GM23338 (cell line): ENCODE data around the gene RGL2. TPM values are rescaled to one million over a fixed set of nuclear protein-coding genes. Genes with fewer than 3 reads are reported as not detected.

Source experiments
- ATAC-seq: fragments of 200-7000 bp; cut with Tn5 transposase; 3 replicates; pipeline ENCODE4 v1.9.1; 2020
- DNase-seq: peaks from one replicate; pipeline ENCODE4 v3.0.0-alpha.2; 2015; ENCODE audit warnings: low spot score
- H2AFZ ChIP-seq: fragments of 200-600 bp; sonication (generic); 2 replicates; pipeline ENCODE4 v1.8.0; 2016; ENCODE audit warnings: antibody characterized with exemption, mild to moderate bottlenecking, moderate library complexity
- H3F3A ChIP-seq: fragments of 200-600 bp; sonication (generic); replicated peaks from 2 replicates; pipeline ENCODE4 v1.8.0; 2017; ENCODE audit warnings: antibody characterized with exemption, mixed run types, low read depth
- H3K27ac ChIP-seq: fragments of 200-600 bp; sonication (generic); 2 replicates; pipeline ENCODE4 v1.6.1; 2016; ENCODE audit warnings: low read depth
- H3K27me3 ChIP-seq: fragments of 200-600 bp; sonication (generic); 2 replicates; pipeline ENCODE4 v1.8.0; 2016; ENCODE audit warnings: mild to moderate bottlenecking, mixed run types, moderate library complexity; ENCODE audit not compliant: insufficient read depth
- H3K36me3 ChIP-seq: fragments of 200-600 bp; sonication (generic); 2 replicates; pipeline ENCODE4 v1.8.0; 2016; ENCODE audit warnings: mild to moderate bottlenecking; ENCODE audit not compliant: insufficient read depth
- H3K4me1 ChIP-seq: fragments of 200-600 bp; sonication (generic); 2 replicates; pipeline ENCODE4 v1.8.0; 2016; ENCODE audit warnings: mild to moderate bottlenecking, moderate library complexity; ENCODE audit not compliant: insufficient read depth
- H3K4me2 ChIP-seq: fragments of 200-600 bp; sonication (generic); 2 replicates; pipeline ENCODE4 v1.7.1; 2017; ENCODE audit warnings: mixed run types
- H3K4me3 ChIP-seq: fragments of 200-600 bp; sonication (generic); 2 replicates; pipeline ENCODE4 v1.6.1; 2016; ENCODE audit warnings: mixed run types
- H3K79me2 ChIP-seq: fragments of 200-600 bp; sonication (generic); replicated peaks from 2 replicates; pipeline ENCODE4 v1.8.0; 2017; ENCODE audit warnings: mild to moderate bottlenecking; ENCODE audit not compliant: insufficient read depth
- H3K9me2 ChIP-seq: fragments of 200-600 bp; sonication (generic); 2 replicates; pipeline ENCODE4 v1.8.0; 2017; ENCODE audit not compliant: insufficient read depth
- H4K20me1 ChIP-seq: fragments of 200-600 bp; sonication (generic); replicated peaks from 2 replicates; pipeline ENCODE4 v1.8.0; 2017; ENCODE audit warnings: mild to moderate bottlenecking; ENCODE audit not compliant: insufficient read depth
- H3K27ac Mint-ChIP-seq: 2 replicates; pipeline ENCODE4 v1.8.0; 2020; ENCODE audit warnings: inconsistent platforms, mild to moderate bottlenecking, moderate library complexity, mixed read lengths
- H3K27me3 Mint-ChIP-seq: 3 replicates; pipeline ENCODE4 v1.8.0; 2022; ENCODE audit warnings: low read depth, mild to moderate bottlenecking, moderate library complexity, mixed read lengths, inconsistent platforms; ENCODE audit not compliant: insufficient read depth, poor library complexity
- H3K36me3 Mint-ChIP-seq: 3 replicates; pipeline ENCODE4 v1.8.0; 2021; ENCODE audit warnings: low read depth, mild to moderate bottlenecking, inconsistent platforms, moderate library complexity, mixed read lengths
- H3K4me1 Mint-ChIP-seq: 3 replicates; pipeline ENCODE4 v1.8.0; 2020; ENCODE audit warnings: mild to moderate bottlenecking, inconsistent platforms, mixed read lengths
- H3K4me3 Mint-ChIP-seq: 3 replicates; pipeline ENCODE4 v1.8.0; 2021; ENCODE audit warnings: moderate library complexity, mild to moderate bottlenecking, inconsistent platforms, mixed read lengths
- H3K9me3 Mint-ChIP-seq: 3 replicates; pipeline ENCODE4 v1.8.0; 2020; ENCODE audit warnings: moderate library complexity, mild to moderate bottlenecking, inconsistent platforms, mixed read lengths
- CREB1 ChIP-seq: fragments of 250-450 bp; sonication (Bioruptor Pico); IDR thresholded peaks from 2 replicates; pipeline ENCODE4 v1.5.0; 2020; ENCODE audit warnings: low read depth, mild to moderate bottlenecking, moderate library complexity
- CTCF ChIP-seq, 2 experiments: fragments of 200-600 bp in 1 of 2; sonication (generic) in 1 of 2; conservative IDR thresholded peaks; 2 replicates each; pipeline versions ENCODE4 v1.5.1 to v1.6.1; 2016 to 2017; ENCODE audit warnings: antibody characterized with exemption in 2 of 2, low read depth in 2 of 2, mild to moderate bottlenecking in 2 of 2, moderate library complexity in 1 of 2
- EZH2 ChIP-seq: fragments of 200-600 bp; sonication (generic); IDR thresholded peaks from one replicate; pipeline ENCODE4 v1.8.0; 2017; ENCODE audit warnings: antibody characterized with exemption, mild to moderate bottlenecking, low read depth; ENCODE audit not compliant: unreplicated experiment
- EZH2phosphoT487 ChIP-seq: fragments of 200-600 bp; sonication (generic); IDR thresholded peaks from one replicate; pipeline ENCODE4 v1.8.1; 2018; ENCODE audit warnings: antibody characterized with exemption; ENCODE audit not compliant: unreplicated experiment
- JUNB ChIP-seq: IDR thresholded peaks from one replicate; pipeline ENCODE4 v1.6.1; 2016; ENCODE audit warnings: antibody characterized with exemption; ENCODE audit not compliant: unreplicated experiment
- NANOG ChIP-seq: IDR thresholded peaks from 2 replicates; pipeline ENCODE4 v1.6.1; 2016; ENCODE audit warnings: antibody characterized with exemption, borderline replicate concordance
- POLR2AphosphoS5 ChIP-seq: IDR thresholded peaks from 2 replicates; pipeline ENCODE4 v1.6.1; 2016; ENCODE audit warnings: antibody characterized with exemption, low read depth
- STAT1 ChIP-seq: IDR thresholded peaks from one replicate; pipeline ENCODE4 v1.6.1; 2016; ENCODE audit warnings: antibody characterized with exemption; ENCODE audit not compliant: unreplicated experiment
- ZNF114 ChIP-seq: fragments of 250-450 bp; sonication (Bioruptor Pico); IDR thresholded peaks from 2 replicates; pipeline ENCODE4 v1.5.0; 2020; ENCODE audit warnings: mild to moderate bottlenecking, moderate library complexity
- ZNF331 ChIP-seq: fragments of 250-450 bp; sonication (Bioruptor Pico); IDR thresholded peaks from 2 replicates; pipeline ENCODE4 v1.5.0; 2020; ENCODE audit warnings: low read depth, mild to moderate bottlenecking, moderate library complexity
- polyA plus RNA-seq: library from polyadenylated mRNA; unstranded; fragments of >200 nt; fragmentation: Nextera tagmentation; extraction: Ambion mirVana; gene quantifications from 2 replicates; pipeline ENCODE4 v1.2.1, GENCODE V29; 2016
- total RNA-seq: library from RNA; depleted of rRNA; stranded (reverse); fragments of >200 nt; shearing (Covaris generic); gene quantifications from 2 replicates; pipeline ENCODE4 v1.2.3, GENCODE V29; 2014
- TF ChIP-seq, protein P1 (sequence below): IDR thresholded peaks from one replicate; pipeline ENCODE4 v1.6.1; 2018; ENCODE audit warnings: antibody characterized with exemption; ENCODE audit not compliant: unreplicated experiment
- TF ChIP-seq, protein P2 (sequence below): IDR thresholded peaks from 2 replicates; pipeline ENCODE4 v1.6.1; 2016; ENCODE audit warnings: antibody characterized with exemption
- TF ChIP-seq, protein P3 (sequence below): fragments of 250-450 bp; sonication (Bioruptor Pico); IDR thresholded peaks from 2 replicates; pipeline ENCODE4 v1.5.0; 2020; ENCODE audit warnings: mild to moderate bottlenecking, moderate library complexity

RGL2 gene
- total and polyA plus RNA-seq, 2 experiments from 2014 or later: 28.0 to 52.2 TPM

- H3K27me3 ChIP-seq: no peaks in the 10 kb centered on the region
- H3K4me1 Mint-ChIP-seq: no peaks in the 10 kb centered on the region
- peaks cover 5% of the 10 kb centered on the region for H3K27me3 Mint-ChIP-seq
- no peaks in the 10 kb centered on the region for H3F3A ChIP-seq
- no peak overlapping the region for H3K27ac ChIP-seq
- H2AFZ ChIP-seq: no peak overlapping the region
- no peaks in the 10 kb centered on the region for H3K36me3 ChIP-seq
- no peaks in the 10 kb centered on the region; the same call in 2 of the 3 replicates for H3K9me3 Mint-ChIP-seq
- no peak for DNase-seq
- H3K4me2 ChIP-seq: no peak overlapping the region
- TF ChIP-seq ZNF331 (CRISPR knock-in tag) (no peak), POLR2AphosphoS5 (no peak), CTCF (conservative IDR thresholded peaks at IDR 0.05; ENCODE audit: low read depth in 2 of 2) (no peak), NANOG (no peak), STAT1 (no peak), CREB1 (no peak), EZH2phosphoT487 (no peak), ZNF114 (CRISPR knock-in tag) (no peak), JUNB (no peak), EZH2 (no peak)
- TF ChIP-seq, protein P1, sequence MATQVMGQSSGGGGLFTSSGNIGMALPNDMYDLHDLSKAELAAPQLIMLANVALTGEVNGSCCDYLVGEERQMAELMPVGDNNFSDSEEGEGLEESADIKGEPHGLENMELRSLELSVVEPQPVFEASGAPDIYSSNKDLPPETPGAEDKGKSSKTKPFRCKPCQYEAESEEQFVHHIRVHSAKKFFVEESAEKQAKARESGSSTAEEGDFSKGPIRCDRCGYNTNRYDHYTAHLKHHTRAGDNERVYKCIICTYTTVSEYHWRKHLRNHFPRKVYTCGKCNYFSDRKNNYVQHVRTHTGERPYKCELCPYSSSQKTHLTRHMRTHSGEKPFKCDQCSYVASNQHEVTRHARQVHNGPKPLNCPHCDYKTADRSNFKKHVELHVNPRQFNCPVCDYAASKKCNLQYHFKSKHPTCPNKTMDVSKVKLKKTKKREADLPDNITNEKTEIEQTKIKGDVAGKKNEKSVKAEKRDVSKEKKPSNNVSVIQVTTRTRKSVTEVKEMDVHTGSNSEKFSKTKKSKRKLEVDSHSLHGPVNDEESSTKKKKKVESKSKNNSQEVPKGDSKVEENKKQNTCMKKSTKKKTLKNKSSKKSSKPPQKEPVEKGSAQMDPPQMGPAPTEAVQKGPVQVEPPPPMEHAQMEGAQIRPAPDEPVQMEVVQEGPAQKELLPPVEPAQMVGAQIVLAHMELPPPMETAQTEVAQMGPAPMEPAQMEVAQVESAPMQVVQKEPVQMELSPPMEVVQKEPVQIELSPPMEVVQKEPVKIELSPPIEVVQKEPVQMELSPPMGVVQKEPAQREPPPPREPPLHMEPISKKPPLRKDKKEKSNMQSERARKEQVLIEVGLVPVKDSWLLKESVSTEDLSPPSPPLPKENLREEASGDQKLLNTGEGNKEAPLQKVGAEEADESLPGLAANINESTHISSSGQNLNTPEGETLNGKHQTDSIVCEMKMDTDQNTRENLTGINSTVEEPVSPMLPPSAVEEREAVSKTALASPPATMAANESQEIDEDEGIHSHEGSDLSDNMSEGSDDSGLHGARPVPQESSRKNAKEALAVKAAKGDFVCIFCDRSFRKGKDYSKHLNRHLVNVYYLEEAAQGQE: no peak
- TF ChIP-seq, protein P2, sequence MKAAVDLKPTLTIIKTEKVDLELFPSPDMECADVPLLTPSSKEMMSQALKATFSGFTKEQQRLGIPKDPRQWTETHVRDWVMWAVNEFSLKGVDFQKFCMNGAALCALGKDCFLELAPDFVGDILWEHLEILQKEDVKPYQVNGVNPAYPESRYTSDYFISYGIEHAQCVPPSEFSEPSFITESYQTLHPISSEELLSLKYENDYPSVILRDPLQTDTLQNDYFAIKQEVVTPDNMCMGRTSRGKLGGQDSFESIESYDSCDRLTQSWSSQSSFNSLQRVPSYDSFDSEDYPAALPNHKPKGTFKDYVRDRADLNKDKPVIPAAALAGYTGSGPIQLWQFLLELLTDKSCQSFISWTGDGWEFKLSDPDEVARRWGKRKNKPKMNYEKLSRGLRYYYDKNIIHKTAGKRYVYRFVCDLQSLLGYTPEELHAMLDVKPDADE: no peak
- TF ChIP-seq, protein P3, sequence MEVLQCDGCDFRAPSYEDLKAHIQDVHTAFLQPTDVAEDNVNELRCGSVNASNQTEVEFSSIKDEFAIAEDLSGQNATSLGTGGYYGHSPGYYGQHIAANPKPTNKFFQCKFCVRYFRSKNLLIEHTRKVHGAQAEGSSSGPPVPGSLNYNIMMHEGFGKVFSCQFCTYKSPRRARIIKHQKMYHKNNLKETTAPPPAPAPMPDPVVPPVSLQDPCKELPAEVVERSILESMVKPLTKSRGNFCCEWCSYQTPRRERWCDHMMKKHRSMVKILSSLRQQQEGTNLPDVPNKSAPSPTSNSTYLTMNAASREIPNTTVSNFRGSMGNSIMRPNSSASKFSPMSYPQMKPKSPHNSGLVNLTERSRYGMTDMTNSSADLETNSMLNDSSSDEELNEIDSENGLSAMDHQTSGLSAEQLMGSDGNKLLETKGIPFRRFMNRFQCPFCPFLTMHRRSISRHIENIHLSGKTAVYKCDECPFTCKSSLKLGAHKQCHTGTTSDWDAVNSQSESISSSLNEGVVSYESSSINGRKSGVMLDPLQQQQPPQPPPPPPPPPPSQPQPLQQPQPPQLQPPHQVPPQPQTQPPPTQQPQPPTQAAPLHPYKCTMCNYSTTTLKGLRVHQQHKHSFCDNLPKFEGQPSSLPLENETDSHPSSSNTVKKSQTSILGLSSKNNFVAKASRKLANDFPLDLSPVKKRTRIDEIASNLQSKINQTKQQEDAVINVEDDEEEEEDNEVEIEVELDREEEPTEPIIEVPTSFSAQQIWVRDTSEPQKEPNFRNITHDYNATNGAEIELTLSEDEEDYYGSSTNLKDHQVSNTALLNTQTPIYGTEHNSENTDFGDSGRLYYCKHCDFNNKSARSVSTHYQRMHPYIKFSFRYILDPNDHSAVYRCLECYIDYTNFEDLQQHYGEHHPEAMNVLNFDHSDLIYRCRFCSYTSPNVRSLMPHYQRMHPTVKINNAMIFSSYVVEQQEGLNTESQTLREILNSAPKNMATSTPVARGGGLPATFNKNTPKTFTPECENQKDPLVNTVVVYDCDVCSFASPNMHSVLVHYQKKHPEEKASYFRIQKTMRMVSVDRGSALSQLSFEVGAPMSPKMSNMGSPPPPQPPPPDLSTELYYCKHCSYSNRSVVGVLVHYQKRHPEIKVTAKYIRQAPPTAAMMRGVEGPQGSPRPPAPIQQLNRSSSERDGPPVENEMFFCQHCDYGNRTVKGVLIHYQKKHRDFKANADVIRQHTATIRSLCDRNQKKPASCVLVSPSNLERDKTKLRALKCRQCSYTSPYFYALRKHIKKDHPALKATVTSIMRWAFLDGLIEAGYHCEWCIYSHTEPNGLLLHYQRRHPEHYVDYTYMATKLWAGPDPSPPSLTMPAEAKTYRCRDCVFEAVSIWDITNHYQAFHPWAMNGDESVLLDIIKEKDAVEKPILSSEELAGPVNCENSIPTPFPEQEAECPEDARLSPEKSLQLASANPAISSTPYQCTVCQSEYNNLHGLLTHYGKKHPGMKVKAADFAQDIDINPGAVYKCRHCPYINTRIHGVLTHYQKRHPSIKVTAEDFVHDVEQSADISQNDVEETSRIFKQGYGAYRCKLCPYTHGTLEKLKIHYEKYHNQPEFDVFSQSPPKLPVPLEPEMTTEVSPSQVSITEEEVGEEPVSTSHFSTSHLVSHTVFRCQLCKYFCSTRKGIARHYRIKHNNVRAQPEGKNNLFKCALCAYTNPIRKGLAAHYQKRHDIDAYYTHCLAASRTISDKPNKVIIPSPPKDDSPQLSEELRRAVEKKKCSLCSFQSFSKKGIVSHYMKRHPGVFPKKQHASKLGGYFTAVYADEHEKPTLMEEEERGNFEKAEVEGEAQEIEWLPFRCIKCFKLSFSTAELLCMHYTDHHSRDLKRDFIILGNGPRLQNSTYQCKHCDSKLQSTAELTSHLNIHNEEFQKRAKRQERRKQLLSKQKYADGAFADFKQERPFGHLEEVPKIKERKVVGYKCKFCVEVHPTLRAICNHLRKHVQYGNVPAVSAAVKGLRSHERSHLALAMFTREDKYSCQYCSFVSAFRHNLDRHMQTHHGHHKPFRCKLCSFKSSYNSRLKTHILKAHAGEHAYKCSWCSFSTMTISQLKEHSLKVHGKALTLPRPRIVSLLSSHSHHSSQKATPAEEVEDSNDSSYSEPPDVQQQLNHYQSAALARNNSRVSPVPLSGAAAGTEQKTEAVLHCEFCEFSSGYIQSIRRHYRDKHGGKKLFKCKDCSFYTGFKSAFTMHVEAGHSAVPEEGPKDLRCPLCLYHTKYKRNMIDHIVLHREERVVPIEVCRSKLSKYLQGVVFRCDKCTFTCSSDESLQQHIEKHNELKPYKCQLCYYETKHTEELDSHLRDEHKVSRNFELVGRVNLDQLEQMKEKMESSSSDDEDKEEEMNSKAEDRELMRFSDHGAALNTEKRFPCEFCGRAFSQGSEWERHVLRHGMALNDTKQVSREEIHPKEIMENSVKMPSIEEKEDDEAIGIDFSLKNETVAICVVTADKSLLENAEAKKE (CRISPR knock-in tag): no peak
- no peak for ATAC-seq
- no peaks in the 10 kb centered on the region for H4K20me1 ChIP-seq
- H3K27ac Mint-ChIP-seq: no peak overlapping the region
- no peaks in the 10 kb centered on the region; the same call in 1 of the 2 replicates for H3K9me2 ChIP-seq
- no peaks in the 10 kb centered on the region for H3K36me3 Mint-ChIP-seq
- H3K4me1 ChIP-seq: no peaks in the 10 kb centered on the region
- H3K4me3 ChIP-seq: no peak overlapping the region
- H3K4me3 Mint-ChIP-seq: no peak overlapping the region
- no peaks in the 10 kb centered on the region for H3K79me2 ChIP-seq
These were observed 37.8 kb upstream of the RGL2 start for GRCh38 chr6:33336495-33336894.
